ENCODE measurements around the gene PIAS1. TPM values are rescaled to one million over a fixed set of nuclear protein-coding genes. Genes with fewer than 3 reads are reported as not detected.
A peak's percentile ranks its signal among the peaks of the same experiment; 100 is the strongest.

The PIAS1 gene
- total and polyA plus RNA-seq, 2 donors from 2014 or later = 10.6 to 44.3 TPM

GRCh38 chr15:68228143-68228970 lies 174.2 kb downstream of the PIAS1 start:
- FAIRE-seq (no peak), DNase-seq (peak in 2 of 5 donors; percentile 52 to 53)
- TF ChIP-seq, protein P1, sequence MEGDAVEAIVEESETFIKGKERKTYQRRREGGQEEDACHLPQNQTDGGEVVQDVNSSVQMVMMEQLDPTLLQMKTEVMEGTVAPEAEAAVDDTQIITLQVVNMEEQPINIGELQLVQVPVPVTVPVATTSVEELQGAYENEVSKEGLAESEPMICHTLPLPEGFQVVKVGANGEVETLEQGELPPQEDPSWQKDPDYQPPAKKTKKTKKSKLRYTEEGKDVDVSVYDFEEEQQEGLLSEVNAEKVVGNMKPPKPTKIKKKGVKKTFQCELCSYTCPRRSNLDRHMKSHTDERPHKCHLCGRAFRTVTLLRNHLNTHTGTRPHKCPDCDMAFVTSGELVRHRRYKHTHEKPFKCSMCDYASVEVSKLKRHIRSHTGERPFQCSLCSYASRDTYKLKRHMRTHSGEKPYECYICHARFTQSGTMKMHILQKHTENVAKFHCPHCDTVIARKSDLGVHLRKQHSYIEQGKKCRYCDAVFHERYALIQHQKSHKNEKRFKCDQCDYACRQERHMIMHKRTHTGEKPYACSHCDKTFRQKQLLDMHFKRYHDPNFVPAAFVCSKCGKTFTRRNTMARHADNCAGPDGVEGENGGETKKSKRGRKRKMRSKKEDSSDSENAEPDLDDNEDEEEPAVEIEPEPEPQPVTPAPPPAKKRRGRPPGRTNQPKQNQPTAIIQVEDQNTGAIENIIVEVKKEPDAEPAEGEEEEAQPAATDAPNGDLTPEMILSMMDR (IDR thresholded peaks at IDR 0.05; ENCODE audit: borderline replicate concordance, extremely low read depth, insufficient read depth) = no peak
- Histone ChIP-seq H3K27me3 (ENCODE audit: control insufficient read depth, insufficient read depth, low read length) (no peaks in the 10 kb centered on the region), H3K36me3 (ENCODE audit: control insufficient read depth in 2 of 3, insufficient read depth in 3 of 3, low read length in 3 of 3) (no peaks in the 10 kb centered on the region), H3K4me1 (ENCODE audit: control insufficient read depth in 2 of 3, insufficient read depth in 2 of 3, low read depth in 1 of 3, low read length in 3 of 3) (peaks cover 0 to 17% (median 15%) of the 10 kb centered on the region in 3 donors), H3K9me3 (ENCODE audit: control insufficient read depth in 2 of 3, insufficient read depth in 1 of 3, low read length in 3 of 3) (no peaks in the 10 kb centered on the region), H3K4me3 (ENCODE audit: low read length in 3 of 3) (peak overlapping the region; percentile 46 to 82 (median 50)), H3K9ac (ENCODE audit: low read length in 3 of 3) (peak overlapping the region in 1 of 3 donors; percentile 76), H3K27ac (ENCODE audit: low read depth in 2 of 2, low read length in 2 of 2) (no peak overlapping the region)
- intact Hi-C loops (cut with DNase I) = no loop called here

GRCh38 chr15:68228971-68229385 lies 174.9 kb downstream of the PIAS1 start:
- peak overlapping the region; percentile 74 to 87 for H3K27ac ChIP-seq (ENCODE audit: low read depth in 2 of 2, low read length in 2 of 2)
- DNase-seq (peak in 3 of 5 donors; percentile 18 to 71 (median 33)), FAIRE-seq (no peak)
- H3K36me3 ChIP-seq (ENCODE audit: control insufficient read depth in 2 of 3, insufficient read depth in 3 of 3, low read length in 3 of 3) = no peaks in the 10 kb centered on the region
- H3K4me1 ChIP-seq (ENCODE audit: control insufficient read depth in 2 of 3, insufficient read depth in 2 of 3, low read depth in 1 of 3, low read length in 3 of 3) = peaks cover 0 to 17% (median 15%) of the 10 kb centered on the region in 3 donors
- intact Hi-C loops (cut with DNase I) = no loop called here
- H3K4me3 ChIP-seq (ENCODE audit: low read length in 3 of 3) = peak overlapping the region; percentile 46 to 82 (median 50)
- no peaks in the 10 kb centered on the region for H3K27me3 ChIP-seq (ENCODE audit: control insufficient read depth, insufficient read depth, low read length)
- H3K9ac ChIP-seq (ENCODE audit: low read length in 3 of 3) = peak overlapping the region in 2 of 3 donors; percentile 66 to 76
- TF ChIP-seq, protein P1 (IDR thresholded peaks at IDR 0.05; ENCODE audit: borderline replicate concordance, extremely low read depth, insufficient read depth) = no peak
- no peaks in the 10 kb centered on the region for H3K9me3 ChIP-seq (ENCODE audit: control insufficient read depth in 2 of 3, insufficient read depth in 1 of 3, low read length in 3 of 3)

GRCh38 chr15:68229386-68230156 lies 175.5 kb downstream of the PIAS1 start, which contains the start of gene CLN6:
CLN6 (minus strand) TSS chr15:68229728; CDS start chr15:68229584, 144 bp downstream.
- Histone ChIP-seq H3K4me1 (ENCODE audit: control insufficient read depth in 2 of 3, insufficient read depth in 2 of 3, low read depth in 1 of 3, low read length in 3 of 3) (peaks cover 0 to 17% (median 15%) of the 10 kb centered on the region in 3 donors), H3K9me3 (ENCODE audit: control insufficient read depth in 2 of 3, insufficient read depth in 1 of 3, low read length in 3 of 3) (no peaks in the 10 kb centered on the region), H3K27ac (ENCODE audit: low read depth in 2 of 2, low read length in 2 of 2) (peak within 1 kb of the TSS; percentile 78 to 87), H3K9ac (ENCODE audit: low read length in 3 of 3) (peak within 1 kb of the TSS; percentile 43 to 76 (median 66)), H3K27me3 (ENCODE audit: control insufficient read depth, insufficient read depth, low read length) (no peaks in the 10 kb centered on the region), H3K36me3 (ENCODE audit: control insufficient read depth in 2 of 3, insufficient read depth in 3 of 3, low read length in 3 of 3) (no peaks in the 10 kb centered on the region), H3K4me3 (ENCODE audit: low read length in 3 of 3) (peak within 1 kb of the TSS; percentile 54 to 82 (median 63))
- FAIRE-seq (no peak), DNase-seq (peak; percentile 86 to 94 (median 92))
- TF ChIP-seq, protein P1 (IDR thresholded peaks at IDR 0.05; ENCODE audit: borderline replicate concordance, extremely low read depth, insufficient read depth) = no peak
- intact Hi-C loops (cut with DNase I) = no loop called here
